ENCODE data around the gene CYB5R2.
"Not testable (repeated sequence)": the region's sequence is repeated elsewhere in the genome, so short reads cannot be mapped to it uniquely, and the experiment has no call there.

CYB5R2 gene

DNA sequence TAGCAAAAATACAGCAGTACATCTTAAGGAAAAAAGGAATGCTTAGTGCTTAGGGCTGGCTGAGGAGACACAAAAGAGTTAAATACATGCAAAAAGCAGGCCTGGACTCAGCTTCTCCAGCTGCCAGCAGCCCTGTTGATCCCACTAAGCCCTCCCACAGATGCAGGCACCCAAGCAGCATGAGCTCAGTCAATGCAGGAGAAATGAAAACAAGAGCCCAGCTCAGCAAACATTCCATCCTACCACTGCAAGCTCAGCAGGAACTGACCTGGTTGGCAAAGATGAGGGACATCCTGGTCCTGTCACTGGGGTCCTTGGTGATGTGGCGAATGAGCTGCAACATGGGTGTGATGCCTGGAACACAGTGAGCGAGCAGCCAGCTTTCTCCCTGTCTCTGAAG, 5.8 kb downstream of the CYB5R2 start:
- Mint-ChIP-seq H3K27me3 (ENCODE audit: low read depth, poor library complexity) (no peaks in the 10 kb centered on the region), H3K4me3 (no peak overlapping the region), H3K9me3 (peaks cover 22% of the 10 kb centered on the region), H3K4me1 (peaks cover 39% of the 10 kb centered on the region), H3K27ac (peak overlapping the region; percentile 12), H3K36me3 (ENCODE audit: low read depth) (peaks cover 41% of the 10 kb centered on the region)
- TF ChIP-seq CTCF (IDR thresholded peaks at IDR 0.05), result no peak
- no peak for DNase-seq

- H3K4me3 Mint-ChIP-seq, result no peak overlapping the region
- DNase-seq, result no peak
- TF ChIP-seq CTCF (IDR thresholded peaks at IDR 0.05), result no peak
- H3K9me3 Mint-ChIP-seq, result peaks cover 28% of the 10 kb centered on the region
- peaks cover 46% of the 10 kb centered on the region for H3K36me3 Mint-ChIP-seq (ENCODE audit: low read depth)
- no peak overlapping the region for H3K27ac Mint-ChIP-seq
- peaks cover under 1% of the 10 kb centered on the region for H3K27me3 Mint-ChIP-seq (ENCODE audit: low read depth, poor library complexity)
- H3K4me1 Mint-ChIP-seq, result peaks cover 28% of the 10 kb centered on the region
These were observed 6.9 kb downstream of the CYB5R2 start for GRCh38 chr11:7666292-7666866.

- TF ChIP-seq CTCF (IDR thresholded peaks at IDR 0.05), result peak; percentile 70
- peaks cover 53% of the 10 kb centered on the region for H3K36me3 Mint-ChIP-seq (ENCODE audit: low read depth)
- no peak overlapping the region for H3K27ac Mint-ChIP-seq
- DNase-seq, result peak; percentile 83
- peaks cover 23% of the 10 kb centered on the region for H3K4me1 Mint-ChIP-seq
- H3K27me3 Mint-ChIP-seq (ENCODE audit: low read depth, poor library complexity), result peaks cover 4% of the 10 kb centered on the region
- H3K4me3 Mint-ChIP-seq, result no peak overlapping the region
- peaks cover 32% of the 10 kb centered on the region for H3K9me3 Mint-ChIP-seq
These were observed 7.6 kb downstream of the CYB5R2 start for GRCh38 chr11:7665473-7666291.

- TF ChIP-seq CTCF (IDR thresholded peaks at IDR 0.05), result no peak
- Mint-ChIP-seq H3K27me3 (ENCODE audit: low read depth, poor library complexity) (peaks cover 4% of the 10 kb centered on the region), H3K9me3 (peaks cover 32% of the 10 kb centered on the region)
These were observed 8.4 kb downstream of the CYB5R2 start for GRCh38 chr11:7664867-7665266.

GRCh38 chr11:7663531-7663930, 9.8 kb downstream of the CYB5R2 start:
- H3K36me3 Mint-ChIP-seq (ENCODE audit: low read depth), result peaks cover 48% of the 10 kb centered on the region
- H3K4me3 Mint-ChIP-seq; H3K27me3 Mint-ChIP-seq (ENCODE audit: low read depth, poor library complexity); DNase-seq; H3K27ac Mint-ChIP-seq: not testable (repeated sequence)
- H3K9me3 Mint-ChIP-seq, result peaks cover 32% of the 10 kb centered on the region
- peaks cover 10% of the 10 kb centered on the region for H3K4me1 Mint-ChIP-seq

More at GRCh38 chr11:7664867-7665266, 8.4 kb downstream of the CYB5R2 start:
- DNase-seq, result no peak
- Mint-ChIP-seq H3K4me3 (no peak overlapping the region), H3K36me3 (ENCODE audit: low read depth) (peaks cover 54% of the 10 kb centered on the region), H3K27ac (no peak overlapping the region), H3K4me1 (peaks cover 18% of the 10 kb centered on the region)

- Mint-ChIP-seq H3K27ac (peak overlapping the region; percentile 33), H3K4me1 (peaks cover 31% of the 10 kb centered on the region)
These were observed 15.8 kb downstream of the CYB5R2 start for GRCh38 chr11:7657306-7658025.

More at GRCh38 chr11:7657306-7658025, 15.8 kb downstream of the CYB5R2 start:
- peak; percentile 50 for DNase-seq
- Mint-ChIP-seq H3K4me3 (no peak overlapping the region), H3K36me3 (ENCODE audit: low read depth) (peaks cover 29% of the 10 kb centered on the region), H3K27me3 (ENCODE audit: low read depth, poor library complexity) (peaks cover 4% of the 10 kb centered on the region), H3K9me3 (peaks cover 10% of the 10 kb centered on the region)
- TF ChIP-seq CTCF (IDR thresholded peaks at IDR 0.05), result peak; percentile 50
